SK-N-MC (cell line): ENCODE data around the gene ADCY7.

ENCODE experiments used
- DNase-seq: peaks from one replicate; pipeline ENCODE4 v3.0.0-alpha.2; 2011; ENCODE audit warnings: low read depth, low spot score
- H3K27ac ChIP-seq: fragments of 200-600 bp; sonication (generic); 2 replicates; pipeline ENCODE4 v1.5.1; 2016; ENCODE audit warnings: mixed run types
- H3K36me3 ChIP-seq: fragments of 200-600 bp; sonication (generic); 2 replicates; pipeline ENCODE4 v1.6.1; 2017; ENCODE audit warnings: antibody characterized with exemption, low read length, mixed read lengths; ENCODE audit not compliant: insufficient read depth
- H3K4me3 ChIP-seq: fragments of 200-600 bp; sonication (generic); 2 replicates; pipeline ENCODE4 v1.5.1; 2016
- H3K9ac ChIP-seq: fragments of 200-600 bp; sonication (generic); 2 replicates; pipeline ENCODE4 v1.8.0; 2017; ENCODE audit warnings: mixed run types, mixed read lengths; ENCODE audit not compliant: insufficient read length
- H3K9me3 ChIP-seq: fragments of 200-600 bp; sonication (generic); 2 replicates; pipeline ENCODE4 v1.6.1; 2017; ENCODE audit warnings: low read depth, mild to moderate bottlenecking, antibody characterized with exemption, low read length, moderate library complexity, mixed read lengths
- EZH2 ChIP-seq: fragments of 200-600 bp; sonication (generic); IDR thresholded peaks from one replicate; pipeline ENCODE4 v1.6.1; 2017; ENCODE audit warnings: antibody characterized with exemption
- FOXP2 ChIP-seq: optimal IDR thresholded peaks from 2 replicates; pipeline ENCODE3; 2011; ENCODE audit warnings: mild to moderate bottlenecking, moderate library complexity; ENCODE audit not compliant: insufficient read depth; ENCODE audit errors: extremely low read length, control extremely low read depth
- POLR2AphosphoS5 ChIP-seq: IDR thresholded peaks from 2 replicates; pipeline ENCODE4 v1.6.1; 2012; ENCODE audit warnings: mild to moderate bottlenecking, low read depth, low read length, borderline replicate concordance

Gene ADCY7

GRCh38 chr16:50256604-50257003 lies 9.7 kb upstream of the ADCY7 start:
- no peak for DNase-seq
- Histone ChIP-seq H3K9ac (no peak overlapping the region), H3K36me3 (no peaks in the 10 kb centered on the region), H3K9me3 (no peaks in the 10 kb centered on the region), H3K27ac (no peak overlapping the region), H3K4me3 (no peak overlapping the region)
- TF ChIP-seq EZH2 (no peak), POLR2AphosphoS5 (no peak), FOXP2 (no peak)

DNA sequence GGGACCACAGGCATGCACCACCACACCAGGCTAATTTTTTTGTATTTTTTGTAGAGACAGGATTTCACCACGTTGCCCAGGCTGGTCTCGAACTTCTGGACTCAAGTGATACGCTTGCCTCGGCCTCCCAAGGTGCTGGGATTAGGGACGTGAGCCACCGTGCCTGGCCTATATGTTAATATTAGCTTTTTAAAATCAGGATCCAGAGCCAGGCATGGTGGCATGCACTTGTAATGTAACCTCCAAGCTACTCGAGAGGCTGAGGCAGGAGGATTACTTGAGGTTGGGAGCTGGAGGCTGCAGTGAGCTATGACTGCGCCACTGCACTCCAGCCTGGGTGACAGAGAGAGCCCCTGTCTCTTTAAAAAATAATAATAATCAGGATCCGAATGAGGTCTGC lies 8.5 kb upstream of the ADCY7 start:
- no peak overlapping the region for H3K9ac ChIP-seq
- no peak for DNase-seq
- H3K27ac ChIP-seq, result no peak overlapping the region
- no peaks in the 10 kb centered on the region for H3K36me3 ChIP-seq
- TF ChIP-seq EZH2 (no peak), POLR2AphosphoS5 (no peak), FOXP2 (no peak)
- no peak overlapping the region for H3K4me3 ChIP-seq
- no peaks in the 10 kb centered on the region for H3K9me3 ChIP-seq

DNA sequence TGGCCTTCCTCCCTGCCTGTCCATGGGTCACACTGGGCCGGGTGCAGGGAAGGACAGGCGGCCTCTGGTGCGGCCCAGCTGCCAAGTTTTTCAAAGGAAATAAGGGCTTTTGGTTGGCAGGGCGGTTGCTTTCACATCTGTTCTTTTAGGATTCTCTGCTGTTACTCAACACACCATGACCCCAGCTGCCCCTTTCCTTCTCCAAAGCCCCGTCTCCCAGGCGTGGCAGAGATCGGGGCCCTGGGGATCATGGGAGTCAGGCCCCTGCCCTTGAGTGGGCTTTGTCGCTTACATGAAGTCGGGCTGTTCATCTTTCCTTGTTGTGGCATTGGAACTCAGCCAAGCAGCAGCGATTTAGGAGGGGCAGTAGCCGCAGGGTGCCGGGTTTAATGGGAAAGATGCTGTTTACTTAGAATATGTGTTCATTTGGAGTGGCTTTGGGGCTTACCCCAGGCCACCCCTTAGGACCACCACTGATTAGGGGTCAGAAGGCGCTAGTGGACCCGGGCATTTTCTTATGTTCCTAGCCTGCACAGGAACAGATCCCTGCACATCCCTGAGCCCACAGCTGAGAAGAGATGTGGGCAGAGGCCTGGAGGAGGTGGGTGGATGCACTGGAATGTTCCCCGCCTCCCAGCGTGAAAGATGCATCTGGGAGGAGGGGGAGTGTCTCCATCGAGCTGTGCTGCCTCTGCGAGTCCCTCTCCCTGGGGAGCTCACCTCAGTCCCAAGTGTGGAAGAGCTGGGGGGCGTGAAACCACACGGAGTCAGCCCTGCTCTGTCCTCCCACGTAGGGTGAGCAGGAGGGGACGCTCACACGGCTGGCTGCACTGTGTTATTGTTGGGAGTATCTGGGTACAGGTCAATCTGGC lies 6.8 kb upstream of the ADCY7 start:
- H3K27ac ChIP-seq, result no peak overlapping the region
- H3K4me3 ChIP-seq, result no peak overlapping the region
- H3K9ac ChIP-seq, result no peak overlapping the region
- no peak for TF ChIP-seq POLR2AphosphoS5
- no peaks in the 10 kb centered on the region for H3K36me3 ChIP-seq
- DNase-seq, result no peak
- H3K9me3 ChIP-seq, result no peaks in the 10 kb centered on the region

GRCh38 chr16:50260206-50261159 lies 5.9 kb upstream of the ADCY7 start:
- no peak for DNase-seq
- Histone ChIP-seq H3K27ac (no peak overlapping the region), H3K4me3 (no peak overlapping the region), H3K36me3 (no peaks in the 10 kb centered on the region), H3K9ac (no peak overlapping the region), H3K9me3 (no peaks in the 10 kb centered on the region)
- TF ChIP-seq POLR2AphosphoS5, result no peak
- TF ChIP-seq EZH2, result no peak
- TF ChIP-seq FOXP2, result no peak

DNA sequence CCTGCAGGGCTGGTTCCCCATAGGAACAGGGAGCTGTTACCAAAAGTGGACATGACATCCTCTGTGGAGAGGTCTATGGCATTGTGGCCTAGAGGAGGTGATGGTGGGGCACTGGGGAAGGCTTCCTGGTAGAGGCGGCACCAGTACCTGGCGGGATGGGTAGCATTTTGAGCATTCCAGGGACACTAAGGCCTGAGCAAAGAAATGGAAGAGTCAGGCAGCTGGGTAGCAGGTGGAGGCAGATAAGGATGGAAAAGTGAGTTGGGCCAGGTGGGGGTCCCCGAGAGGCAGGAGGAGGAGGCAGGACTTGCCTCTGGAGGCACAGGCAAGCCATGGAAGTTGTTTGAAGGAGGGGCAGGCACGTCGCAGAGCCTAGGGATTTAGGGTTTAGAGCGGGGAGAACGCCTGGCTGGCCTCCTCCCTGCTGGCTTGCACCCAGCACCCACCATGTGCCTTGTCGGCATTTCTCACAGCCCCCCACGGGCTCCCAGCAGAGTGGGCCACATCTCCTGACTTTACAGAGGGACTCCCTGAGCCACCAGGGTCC lies 5.1 kb upstream of the ADCY7 start:
- no peaks in the 10 kb centered on the region for H3K36me3 ChIP-seq
- no peak for TF ChIP-seq POLR2AphosphoS5
- H3K9me3 ChIP-seq, result no peaks in the 10 kb centered on the region
- H3K4me3 ChIP-seq, result no peak overlapping the region
- H3K27ac ChIP-seq, result no peak overlapping the region
- no peak overlapping the region for H3K9ac ChIP-seq
- DNase-seq, result no peak

DNA sequence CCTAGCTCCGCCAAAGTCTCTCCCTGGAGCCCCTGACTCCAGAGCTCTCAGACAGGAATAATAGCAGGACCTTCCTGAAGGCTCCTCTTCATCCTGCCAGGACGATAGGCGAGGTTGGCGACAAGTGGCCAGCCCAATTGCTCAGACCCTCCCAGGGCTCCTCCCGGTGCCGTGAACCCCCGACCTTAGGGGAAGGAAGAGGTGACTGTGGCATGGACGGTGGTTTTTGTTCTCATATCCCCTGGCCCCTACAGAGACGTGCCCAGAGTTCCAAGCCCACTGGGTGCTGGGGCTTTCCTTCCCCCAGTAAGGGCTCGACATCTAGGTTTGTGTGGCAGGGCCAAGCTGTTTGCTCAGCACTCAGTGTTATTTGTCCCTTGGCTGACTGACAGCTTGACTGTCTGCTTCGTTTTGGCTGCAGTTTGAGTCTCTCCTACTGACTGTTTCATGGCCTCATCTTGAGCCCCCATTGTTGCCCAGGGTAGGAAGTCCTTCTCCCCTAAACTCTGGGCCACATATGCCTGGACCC lies 4.6 kb upstream of the ADCY7 start:
- Histone ChIP-seq H3K27ac (no peak overlapping the region), H3K4me3 (no peak overlapping the region), H3K9ac (no peak overlapping the region), H3K9me3 (no peaks in the 10 kb centered on the region), H3K36me3 (no peaks in the 10 kb centered on the region)
- TF ChIP-seq FOXP2, result no peak
- TF ChIP-seq EZH2, result no peak
- TF ChIP-seq POLR2AphosphoS5, result no peak
- DNase-seq, result no peak

GRCh38 chr16:50263060-50263909 lies 3.1 kb upstream of the ADCY7 start:
- Histone ChIP-seq H3K9ac (no peak overlapping the region), H3K9me3 (no peaks in the 10 kb centered on the region), H3K36me3 (no peaks in the 10 kb centered on the region), H3K4me3 (no peak overlapping the region), H3K27ac (no peak overlapping the region)
- no peak for DNase-seq
- TF ChIP-seq EZH2 (no peak), FOXP2 (no peak)
